ENCODE measurements around the gene ABHD5. TPM values are rescaled to one million over a fixed set of nuclear protein-coding genes. Genes with fewer than 3 reads are reported as not detected.

ABHD5 gene
- polyA plus RNA-seq, 1 of the 3 experiments (the other 2 are of a cell fraction): 10.4 TPM

DNA sequence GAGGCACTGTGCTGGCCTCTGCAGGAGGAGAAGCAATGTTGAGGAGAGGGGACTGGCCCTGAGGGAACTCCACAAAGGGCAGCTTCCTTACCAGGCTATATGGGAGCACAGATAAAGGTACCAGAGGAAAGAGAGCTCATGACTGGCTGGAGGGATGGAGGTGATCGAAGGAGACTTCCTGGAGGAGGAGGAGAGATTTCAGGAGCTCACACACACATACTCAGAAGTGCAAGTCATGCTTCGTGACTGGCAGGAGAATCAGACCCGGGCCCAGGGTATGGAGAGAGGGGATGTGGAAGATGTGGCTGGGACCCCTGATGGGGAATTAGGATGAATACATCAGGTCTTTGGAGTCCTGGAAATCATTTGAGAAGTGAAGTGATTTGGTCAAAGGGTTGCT lies 85.4 kb downstream of the ABHD5 start:
- ChIA-PET CTCF (interaction anchor here (1.2 to 2.4 kb wide), 3 partner anchors 8 to 10 kb away, joined by 3 to 6 read pairs (median 4); no protein-coding TSS in a partner anchor), POLR2A (no interaction called here)
- Histone ChIP-seq H3K27ac (ENCODE audit: low read depth in 2 of 2, low read length in 1 of 2) (no peak overlapping the region), H3K9me2 (no peaks in the 10 kb centered on the region), H2AFZ (ENCODE audit: low read depth) (no peak overlapping the region), H3K79me2 (ENCODE audit: insufficient read depth) (no peaks in the 10 kb centered on the region), H3F3A (replicated peaks; ENCODE audit: insufficient read depth) (peaks cover 8% of the 10 kb centered on the region), H3K9ac (no peak overlapping the region), H3K27me3 (ENCODE audit: insufficient read depth) (no peaks in the 10 kb centered on the region), H3K4me2 (no peak overlapping the region), H3K9me3 (no peaks in the 10 kb centered on the region), H3K4me1 (ENCODE audit: control insufficient read depth in 1 of 2, insufficient read depth in 2 of 2, low read depth in 1 of 2, low read length in 1 of 2) (peaks cover 0 to 25% of the 10 kb centered on the region in 2 experiments; a peak in 2 of 4 replicates), H4K20me1 (ENCODE audit: insufficient read depth) (no peaks in the 10 kb centered on the region), H3K36me3 (replicated peaks in 1 of 2; ENCODE audit: control insufficient read depth in 1 of 2, insufficient read depth in 2 of 2, low read length in 1 of 2) (no peaks in the 10 kb centered on the region), H3K4me3 (ENCODE audit: low read depth in 2 of 2, low read length in 1 of 2) (no peak overlapping the region)
- no peak for DNase-seq
- TF ChIP-seq SMC3 (IDR thresholded peaks at IDR 0.05; ENCODE audit: low read depth, low read length) (no peak), TEAD4 (IDR thresholded peaks at IDR 0.05; ENCODE audit: borderline replicate concordance, insufficient read depth) (no peak), NRF1 (IDR thresholded peaks at IDR 0.05; ENCODE audit: low read depth, low read length) (no peak), NFIC (IDR thresholded peaks at IDR 0.05; ENCODE audit: borderline replicate concordance) (no peak), GATA2 (CRISPR knock-in tag; IDR thresholded peaks at IDR 0.05) (no peak), RCOR1 (IDR thresholded peaks at IDR 0.05; ENCODE audit: low read length) (no peak), RAD21 (IDR thresholded peaks at IDR 0.05; ENCODE audit: low read length) (no peak), TAF1 (IDR thresholded peaks at IDR 0.05; ENCODE audit: borderline replicate concordance, low read depth, low read length) (no peak), GABPA (IDR thresholded peaks at IDR 0.05; ENCODE audit: low read depth) (no peak), EP300 (IDR thresholded peaks at IDR 0.05; ENCODE audit: borderline replicate concordance in 1 of 2, low read depth in 1 of 2, low read length in 1 of 2) (no peak), YY1 (IDR thresholded peaks at IDR 0.05; ENCODE audit: low read depth) (no peak)
- TF ChIP-seq, protein P1, sequence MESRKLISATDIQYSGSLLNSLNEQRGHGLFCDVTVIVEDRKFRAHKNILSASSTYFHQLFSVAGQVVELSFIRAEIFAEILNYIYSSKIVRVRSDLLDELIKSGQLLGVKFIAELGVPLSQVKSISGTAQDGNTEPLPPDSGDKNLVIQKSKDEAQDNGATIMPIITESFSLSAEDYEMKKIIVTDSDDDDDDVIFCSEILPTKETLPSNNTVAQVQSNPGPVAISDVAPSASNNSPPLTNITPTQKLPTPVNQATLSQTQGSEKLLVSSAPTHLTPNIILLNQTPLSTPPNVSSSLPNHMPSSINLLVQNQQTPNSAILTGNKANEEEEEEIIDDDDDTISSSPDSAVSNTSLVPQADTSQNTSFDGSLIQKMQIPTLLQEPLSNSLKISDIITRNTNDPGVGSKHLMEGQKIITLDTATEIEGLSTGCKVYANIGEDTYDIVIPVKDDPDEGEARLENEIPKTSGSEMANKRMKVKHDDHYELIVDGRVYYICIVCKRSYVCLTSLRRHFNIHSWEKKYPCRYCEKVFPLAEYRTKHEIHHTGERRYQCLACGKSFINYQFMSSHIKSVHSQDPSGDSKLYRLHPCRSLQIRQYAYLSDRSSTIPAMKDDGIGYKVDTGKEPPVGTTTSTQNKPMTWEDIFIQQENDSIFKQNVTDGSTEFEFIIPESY (IDR thresholded peaks at IDR 0.05; ENCODE audit: borderline replicate concordance, low read depth): no peak
- TF ChIP-seq, protein P2, sequence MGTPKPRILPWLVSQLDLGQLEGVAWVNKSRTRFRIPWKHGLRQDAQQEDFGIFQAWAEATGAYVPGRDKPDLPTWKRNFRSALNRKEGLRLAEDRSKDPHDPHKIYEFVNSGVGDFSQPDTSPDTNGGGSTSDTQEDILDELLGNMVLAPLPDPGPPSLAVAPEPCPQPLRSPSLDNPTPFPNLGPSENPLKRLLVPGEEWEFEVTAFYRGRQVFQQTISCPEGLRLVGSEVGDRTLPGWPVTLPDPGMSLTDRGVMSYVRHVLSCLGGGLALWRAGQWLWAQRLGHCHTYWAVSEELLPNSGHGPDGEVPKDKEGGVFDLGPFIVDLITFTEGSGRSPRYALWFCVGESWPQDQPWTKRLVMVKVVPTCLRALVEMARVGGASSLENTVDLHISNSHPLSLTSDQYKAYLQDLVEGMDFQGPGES (IDR thresholded peaks at IDR 0.05; ENCODE audit: low read depth, low read length): no peak
- TF ChIP-seq, protein P3, sequence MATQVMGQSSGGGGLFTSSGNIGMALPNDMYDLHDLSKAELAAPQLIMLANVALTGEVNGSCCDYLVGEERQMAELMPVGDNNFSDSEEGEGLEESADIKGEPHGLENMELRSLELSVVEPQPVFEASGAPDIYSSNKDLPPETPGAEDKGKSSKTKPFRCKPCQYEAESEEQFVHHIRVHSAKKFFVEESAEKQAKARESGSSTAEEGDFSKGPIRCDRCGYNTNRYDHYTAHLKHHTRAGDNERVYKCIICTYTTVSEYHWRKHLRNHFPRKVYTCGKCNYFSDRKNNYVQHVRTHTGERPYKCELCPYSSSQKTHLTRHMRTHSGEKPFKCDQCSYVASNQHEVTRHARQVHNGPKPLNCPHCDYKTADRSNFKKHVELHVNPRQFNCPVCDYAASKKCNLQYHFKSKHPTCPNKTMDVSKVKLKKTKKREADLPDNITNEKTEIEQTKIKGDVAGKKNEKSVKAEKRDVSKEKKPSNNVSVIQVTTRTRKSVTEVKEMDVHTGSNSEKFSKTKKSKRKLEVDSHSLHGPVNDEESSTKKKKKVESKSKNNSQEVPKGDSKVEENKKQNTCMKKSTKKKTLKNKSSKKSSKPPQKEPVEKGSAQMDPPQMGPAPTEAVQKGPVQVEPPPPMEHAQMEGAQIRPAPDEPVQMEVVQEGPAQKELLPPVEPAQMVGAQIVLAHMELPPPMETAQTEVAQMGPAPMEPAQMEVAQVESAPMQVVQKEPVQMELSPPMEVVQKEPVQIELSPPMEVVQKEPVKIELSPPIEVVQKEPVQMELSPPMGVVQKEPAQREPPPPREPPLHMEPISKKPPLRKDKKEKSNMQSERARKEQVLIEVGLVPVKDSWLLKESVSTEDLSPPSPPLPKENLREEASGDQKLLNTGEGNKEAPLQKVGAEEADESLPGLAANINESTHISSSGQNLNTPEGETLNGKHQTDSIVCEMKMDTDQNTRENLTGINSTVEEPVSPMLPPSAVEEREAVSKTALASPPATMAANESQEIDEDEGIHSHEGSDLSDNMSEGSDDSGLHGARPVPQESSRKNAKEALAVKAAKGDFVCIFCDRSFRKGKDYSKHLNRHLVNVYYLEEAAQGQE (IDR thresholded peaks at IDR 0.05; ENCODE audit: low read depth, low read length): no peak
- TF ChIP-seq, protein P4, sequence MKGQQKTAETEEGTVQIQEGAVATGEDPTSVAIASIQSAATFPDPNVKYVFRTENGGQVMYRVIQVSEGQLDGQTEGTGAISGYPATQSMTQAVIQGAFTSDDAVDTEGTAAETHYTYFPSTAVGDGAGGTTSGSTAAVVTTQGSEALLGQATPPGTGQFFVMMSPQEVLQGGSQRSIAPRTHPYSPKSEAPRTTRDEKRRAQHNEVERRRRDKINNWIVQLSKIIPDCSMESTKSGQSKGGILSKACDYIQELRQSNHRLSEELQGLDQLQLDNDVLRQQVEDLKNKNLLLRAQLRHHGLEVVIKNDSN (IDR thresholded peaks at IDR 0.05; ENCODE audit: borderline replicate concordance, low read depth): no peak
- TF ChIP-seq, protein P5, sequence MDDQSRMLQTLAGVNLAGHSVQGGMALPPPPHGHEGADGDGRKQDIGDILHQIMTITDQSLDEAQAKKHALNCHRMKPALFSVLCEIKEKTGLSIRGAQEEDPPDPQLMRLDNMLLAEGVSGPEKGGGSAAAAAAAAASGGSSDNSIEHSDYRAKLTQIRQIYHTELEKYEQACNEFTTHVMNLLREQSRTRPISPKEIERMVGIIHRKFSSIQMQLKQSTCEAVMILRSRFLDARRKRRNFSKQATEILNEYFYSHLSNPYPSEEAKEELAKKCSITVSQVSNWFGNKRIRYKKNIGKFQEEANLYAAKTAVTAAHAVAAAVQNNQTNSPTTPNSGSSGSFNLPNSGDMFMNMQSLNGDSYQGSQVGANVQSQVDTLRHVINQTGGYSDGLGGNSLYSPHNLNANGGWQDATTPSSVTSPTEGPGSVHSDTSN (IDR thresholded peaks at IDR 0.05): no peak
- TF ChIP-seq, protein P6, sequence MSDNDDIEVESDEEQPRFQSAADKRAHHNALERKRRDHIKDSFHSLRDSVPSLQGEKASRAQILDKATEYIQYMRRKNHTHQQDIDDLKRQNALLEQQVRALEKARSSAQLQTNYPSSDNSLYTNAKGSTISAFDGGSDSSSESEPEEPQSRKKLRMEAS (IDR thresholded peaks at IDR 0.05; ENCODE audit: low read depth): no peak
- WGBS (ENCODE audit: low lambda C conversion rate): 93% methylated on average over 3 of the region's 3 CpGs
